A549 (cell line): ENCODE results near the gene VPS13A.

Experiments
- CBX2 ChIP-seq: fragments of 200-600 bp; sonication (generic); IDR thresholded peaks from 2 replicates; pipeline ENCODE4 v1.6.1; 2016; ENCODE audit warnings: low read depth, mild to moderate bottlenecking, borderline replicate concordance
- CEBPB ChIP-seq, 2 experiments: fragments of >200 bp in 1 of 2; sonication (Bioruptor Twin) in 1 of 2; formaldehyde crosslinking in 1 of 2; IDR thresholded peaks; 2 replicates each; pipeline ENCODE4 v1.6.1; 2012 to 2016
- CTCF ChIP-seq: fragments of >200 bp; sonication (Bioruptor Twin); formaldehyde crosslinking; IDR thresholded peaks from 3 replicates; pipeline ENCODE4 v1.5.1; 2016
- EP300 ChIP-seq, 2 experiments: fragments of >200 bp; sonication (Bioruptor Twin); formaldehyde crosslinking; IDR thresholded peaks; 2 replicates in 1 of 2; 3 replicates in 1 of 2; pipeline ENCODE4 v1.6.1; 2016 to 2017
- MAX ChIP-seq: IDR thresholded peaks from 2 replicates; pipeline ENCODE4 v1.6.1; 2012
- RNF2 ChIP-seq: fragments of 200-600 bp; sonication (generic); IDR thresholded peaks from 2 replicates; pipeline ENCODE4 v1.6.1; 2016; ENCODE audit warnings: low read depth, mild to moderate bottlenecking, antibody characterized with exemption, moderate library complexity, borderline replicate concordance

GRCh38 chr9:77464661-77465060 lies 287.3 kb downstream of the VPS13A start:
- TF ChIP-seq CTCF (no peak), CEBPB (IDR thresholded peaks at IDR 0.05) (no peak), EP300 (IDR thresholded peaks at IDR 0.05) (no peak), RNF2 (no peak), MAX (no peak), CBX2 (no peak)
